Measurements from ENCODE around the gene SPDYC.
"Not testable (repeated sequence)": the region's sequence is repeated elsewhere in the genome, so short reads cannot be mapped to it uniquely, and the experiment has no call there.

Gene SPDYC

GRCh38 chr11:65134240-65134951 lies 35.6 kb upstream of the SPDYC start, which contains the start of gene SYVN1:
SYVN1 (minus strand) TSS chr11:65134519; CDS start chr11:65133601, 918 bp downstream.
- DNase-seq (ENCODE audit: low read depth), result peak; percentile 66

- DNase-seq (ENCODE audit: low read depth), result peak; percentile 90
Measured at GRCh38 chr11:65134952-65135632, 34.9 kb upstream of the SPDYC start.

- DNase-seq (ENCODE audit: low read depth), result no peak
Measured at GRCh38 chr11:65135633-65136145, 34.3 kb upstream of the SPDYC start.

GRCh38 chr11:65136515-65137096 lies 33.4 kb upstream of the SPDYC start:
- DNase-seq (ENCODE audit: low read depth), result no peak

- no peak for DNase-seq (ENCODE audit: low read depth)
Measured at GRCh38 chr11:65141896-65142494, 28.0 kb upstream of the SPDYC start.

- no peak for DNase-seq (ENCODE audit: low read depth)
Measured at GRCh38 chr11:65147352-65148075, 22.5 kb upstream of the SPDYC start.

- no peak for DNase-seq (ENCODE audit: low read depth)
Measured at GRCh38 chr11:65148657-65149056, 21.4 kb upstream of the SPDYC start.

- DNase-seq (ENCODE audit: low read depth), result not testable (repeated sequence)
Measured at GRCh38 chr11:65150131-65150508, 19.9 kb upstream of the SPDYC start.

- DNase-seq (ENCODE audit: low read depth), result peak; percentile 68
Measured at GRCh38 chr11:65150509-65151299, 19.3 kb upstream of the SPDYC start.

- DNase-seq (ENCODE audit: low read depth), result no peak
Measured at GRCh38 chr11:65151331-65151899, 18.6 kb upstream of the SPDYC start.

GRCh38 chr11:65152122-65152521 lies 17.9 kb upstream of the SPDYC start:
- no peak for DNase-seq (ENCODE audit: low read depth)

GRCh38 chr11:65156256-65156655 lies 13.8 kb upstream of the SPDYC start:
- no peak for DNase-seq (ENCODE audit: low read depth)

- no peak for DNase-seq (ENCODE audit: low read depth)
Measured at GRCh38 chr11:65156926-65157325, 13.1 kb upstream of the SPDYC start.

- DNase-seq (ENCODE audit: low read depth), result no peak
Measured at GRCh38 chr11:65157336-65157735, 12.7 kb upstream of the SPDYC start.

GRCh38 chr11:65159012-65159411 lies 11.0 kb upstream of the SPDYC start:
- DNase-seq (ENCODE audit: low read depth), result no peak

- DNase-seq (ENCODE audit: low read depth), result no peak
Measured at GRCh38 chr11:65160643-65161042, 9.4 kb upstream of the SPDYC start.

- no peak for DNase-seq (ENCODE audit: low read depth)
Measured at GRCh38 chr11:65163684-65164083, 6.3 kb upstream of the SPDYC start.

- DNase-seq (ENCODE audit: low read depth), result no peak
Measured at GRCh38 chr11:65165410-65166317, 4.4 kb upstream of the SPDYC start.

GRCh38 chr11:65166893-65167292 lies 3.1 kb upstream of the SPDYC start:
- DNase-seq (ENCODE audit: low read depth), result no peak

GRCh38 chr11:65167656-65168055 lies 2.4 kb upstream of the SPDYC start:
- DNase-seq (ENCODE audit: low read depth), result no peak

All from GM04503 (cell line).